A673 (cell line): Measurements from ENCODE around the gene CHRNB1. TPM values are rescaled to one million over a fixed set of nuclear protein-coding genes. Genes with fewer than 3 reads are reported as not detected.

ENCODE experiments used
- BruUV-seq: library from RNA; stranded (reverse); fragments of 400-500 nt; replicated peaks from 2 replicates; lab custom pipeline; 2021; lab: Mats Ljungman, UMichigan
- CTCF ChIA-PET: fragments of 300-600 bp; sonication (Branson Sonifier 250); formaldehyde crosslinking; loops from one replicate; lab custom pipeline; 2022; ENCODE audit warnings: antibody characterized with exemption; lab: Charles Lee
- POLR2A ChIA-PET: fragments of 300-600 bp; sonication (Branson Sonifier 250); formaldehyde crosslinking; loops from one replicate; lab custom pipeline; 2022; ENCODE audit warnings: antibody characterized with exemption; ENCODE audit not compliant: low non-redundant PET; lab: Charles Lee
- DNase-seq: peaks from one replicate; pipeline ENCODE4 v3.0.0-alpha.2; 2015; ENCODE audit warnings: low spot score
- H3K27ac ChIP-seq: fragments of 200-600 bp; sonication (generic); 2 replicates; pipeline ENCODE4 v1.5.1; 2016; ENCODE audit warnings: mixed run types, low read depth, mild to moderate bottlenecking, mixed read lengths, antibody characterized with exemption, low read length; ENCODE audit not compliant: poor library complexity, severe bottlenecking
- H3K27me3 ChIP-seq: fragments of 200-600 bp; sonication (generic); replicated peaks from 2 replicates; pipeline ENCODE4 v1.6.1; 2017; ENCODE audit warnings: mixed run types, low read depth, mild to moderate bottlenecking, mixed read lengths, antibody characterized with exemption, low read length; ENCODE audit not compliant: insufficient read depth, poor library complexity
- H3K36me3 ChIP-seq: fragments of 200-600 bp; sonication (generic); 2 replicates; pipeline ENCODE4 v1.6.1; 2016; ENCODE audit warnings: mixed run types, mild to moderate bottlenecking, mixed read lengths, antibody characterized with exemption, low read length; ENCODE audit not compliant: insufficient read depth, poor library complexity, severe bottlenecking
- H3K4me1 ChIP-seq: fragments of 200-600 bp; sonication (generic); 2 replicates; pipeline ENCODE4 v1.6.1; 2017; ENCODE audit warnings: mixed run types, mild to moderate bottlenecking, mixed read lengths, antibody characterized with exemption, low read length; ENCODE audit not compliant: insufficient read depth, poor library complexity, severe bottlenecking
- H3K4me3 ChIP-seq: fragments of 200-600 bp; sonication (generic); 2 replicates; pipeline ENCODE4 v1.5.1; 2016; ENCODE audit warnings: low read depth, mixed run types, mild to moderate bottlenecking, mixed read lengths, low read length; ENCODE audit not compliant: poor library complexity, severe bottlenecking
- H3K9me3 ChIP-seq: fragments of 200-600 bp; sonication (generic); 2 replicates; pipeline ENCODE4 v1.6.1; 2016; ENCODE audit warnings: mixed run types, low read depth, mild to moderate bottlenecking, mixed read lengths, antibody characterized with exemption, low read length; ENCODE audit not compliant: poor library complexity, severe bottlenecking
- EZH2 ChIP-seq: fragments of 200-600 bp; sonication (generic); IDR thresholded peaks from 2 replicates; pipeline ENCODE4 v1.6.1; 2017; ENCODE audit warnings: borderline replicate concordance, low read depth, mild to moderate bottlenecking, mixed read lengths, antibody characterized with exemption, low read length; ENCODE audit not compliant: poor library complexity, severe bottlenecking
- intact Hi-C: fragments of 100-400 bp; cut with micrococcal nuclease; formaldehyde crosslinking; loops from one replicate; pipeline ENCODE4 v1.10.0; 2022; ENCODE audit not compliant: unreplicated experiment
- total RNA-seq: library from RNA; stranded (reverse); gene quantifications from 2 replicates; pipeline ENCODE4 v1.2.3, GENCODE V29; 2021
- TF ChIP-seq, protein P1 (sequence below): fragments of 300-800, 200-600 bp; sonication (generic); conservative IDR thresholded peaks from 2 replicates; pipeline ENCODE4 v1.5.1; 2017; ENCODE audit warnings: low read depth, mild to moderate bottlenecking, antibody characterized with exemption, low read length, moderate library complexity, mixed read lengths

Gene CHRNB1
- total RNA-seq, 1 experiment from 2014 or later = 5.2 TPM

DNA sequence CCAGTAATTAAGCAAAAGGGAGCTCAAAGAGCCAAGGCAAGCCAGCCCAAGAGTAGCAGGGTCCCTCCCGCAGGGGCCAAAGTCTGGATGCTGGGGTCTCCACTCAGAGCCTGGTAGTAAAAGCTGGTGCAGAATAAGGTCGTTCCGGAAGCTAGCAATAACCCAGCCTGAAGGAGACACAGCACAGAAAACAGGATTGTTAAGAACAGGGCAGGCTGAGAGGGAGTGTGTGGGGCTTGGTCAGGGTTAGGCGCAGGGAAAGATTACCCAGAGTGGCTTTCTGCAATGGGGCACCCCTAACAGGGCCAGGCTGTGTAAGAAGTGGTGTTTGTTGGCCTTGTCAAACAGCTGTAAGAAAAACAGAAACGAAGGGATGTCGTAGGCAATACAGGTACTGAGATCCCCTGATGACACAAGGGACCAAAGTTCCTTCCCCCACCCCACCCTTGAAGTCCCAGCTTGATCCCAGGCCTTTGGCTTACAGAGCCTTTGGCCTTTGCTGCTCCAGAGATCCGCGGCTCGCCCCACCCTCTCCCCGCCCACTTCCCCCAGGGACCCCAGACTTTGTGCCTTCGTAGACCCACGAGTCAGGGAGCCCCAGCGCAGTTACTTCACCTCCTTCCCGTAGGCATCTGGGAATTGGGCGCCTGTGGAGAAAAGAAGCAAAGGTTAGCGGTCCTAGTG lies 41.7 kb upstream of the CHRNB1 start:
- peak overlapping the region; percentile 81 for H3K27ac ChIP-seq
- peak overlapping the region; percentile 61 for H3K4me3 ChIP-seq
- H3K36me3 ChIP-seq = no peaks in the 10 kb centered on the region
- intact Hi-C loops = no loop called here
- peak; percentile 55 for DNase-seq
- POLR2A ChIA-PET = interaction anchor here (1.3 kb wide), 1 partner anchor 32 kb away, joined by 5 read pairs; the partner anchor contains the start of gene TMEM102
- CTCF ChIA-PET = interaction anchor here (1.2 to 1.5 kb wide), 2 partner anchors 9 to 34 kb away, joined by 6 to 7 read pairs; partner anchors contain the start of gene PLSCR3
- H3K9me3 ChIP-seq = no peaks in the 10 kb centered on the region
- TF ChIP-seq EZH2 = no peak
- TF ChIP-seq, protein P1, sequence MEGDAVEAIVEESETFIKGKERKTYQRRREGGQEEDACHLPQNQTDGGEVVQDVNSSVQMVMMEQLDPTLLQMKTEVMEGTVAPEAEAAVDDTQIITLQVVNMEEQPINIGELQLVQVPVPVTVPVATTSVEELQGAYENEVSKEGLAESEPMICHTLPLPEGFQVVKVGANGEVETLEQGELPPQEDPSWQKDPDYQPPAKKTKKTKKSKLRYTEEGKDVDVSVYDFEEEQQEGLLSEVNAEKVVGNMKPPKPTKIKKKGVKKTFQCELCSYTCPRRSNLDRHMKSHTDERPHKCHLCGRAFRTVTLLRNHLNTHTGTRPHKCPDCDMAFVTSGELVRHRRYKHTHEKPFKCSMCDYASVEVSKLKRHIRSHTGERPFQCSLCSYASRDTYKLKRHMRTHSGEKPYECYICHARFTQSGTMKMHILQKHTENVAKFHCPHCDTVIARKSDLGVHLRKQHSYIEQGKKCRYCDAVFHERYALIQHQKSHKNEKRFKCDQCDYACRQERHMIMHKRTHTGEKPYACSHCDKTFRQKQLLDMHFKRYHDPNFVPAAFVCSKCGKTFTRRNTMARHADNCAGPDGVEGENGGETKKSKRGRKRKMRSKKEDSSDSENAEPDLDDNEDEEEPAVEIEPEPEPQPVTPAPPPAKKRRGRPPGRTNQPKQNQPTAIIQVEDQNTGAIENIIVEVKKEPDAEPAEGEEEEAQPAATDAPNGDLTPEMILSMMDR = no peak
- H3K27me3 ChIP-seq = no peaks in the 10 kb centered on the region
- peaks cover 17% of the 10 kb centered on the region for H3K4me1 ChIP-seq
- TSS peak; percentile 85 for BruUV-seq

DNA sequence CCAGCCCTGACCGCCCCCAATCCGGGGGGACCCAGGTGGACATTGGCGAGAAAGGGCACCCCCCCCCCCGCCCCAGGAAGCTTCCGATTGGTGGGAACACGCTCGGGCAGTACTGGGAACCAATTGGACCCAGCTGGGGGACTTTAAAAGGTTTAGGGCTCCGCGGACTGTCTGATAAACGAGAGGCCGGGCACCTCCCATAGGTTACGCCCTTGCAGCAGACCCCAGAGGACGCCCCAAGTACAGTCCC lies 41.2 kb upstream of the CHRNB1 start:
- peak overlapping the region; percentile 61 for H3K4me3 ChIP-seq
- no peaks in the 10 kb centered on the region for H3K9me3 ChIP-seq
- POLR2A ChIA-PET = interaction anchor here (0.8 to 1.3 kb wide), 2 partner anchors 32 to 74 kb away, joined by 4 to 5 read pairs; partner anchors contain the start of genes NEURL4 and TMEM102
- intact Hi-C loops = no loop called here
- H3K27ac ChIP-seq = peak overlapping the region; percentile 81
- H3K4me1 ChIP-seq = peaks cover 17% of the 10 kb centered on the region
- BruUV-seq = no TSS peak
- H3K27me3 ChIP-seq = no peaks in the 10 kb centered on the region
- no peaks in the 10 kb centered on the region for H3K36me3 ChIP-seq
- CTCF ChIA-PET = interaction anchor here (0.6 to 1.5 kb wide), 9 partner anchors 9 to 458 kb away, joined by 3 to 7 read pairs (median 4); partner anchors contain the start of genes GABARAP and PLSCR3
- TF ChIP-seq, protein P1 = no peak
- no peak for TF ChIP-seq EZH2
- no peak for DNase-seq

DNA sequence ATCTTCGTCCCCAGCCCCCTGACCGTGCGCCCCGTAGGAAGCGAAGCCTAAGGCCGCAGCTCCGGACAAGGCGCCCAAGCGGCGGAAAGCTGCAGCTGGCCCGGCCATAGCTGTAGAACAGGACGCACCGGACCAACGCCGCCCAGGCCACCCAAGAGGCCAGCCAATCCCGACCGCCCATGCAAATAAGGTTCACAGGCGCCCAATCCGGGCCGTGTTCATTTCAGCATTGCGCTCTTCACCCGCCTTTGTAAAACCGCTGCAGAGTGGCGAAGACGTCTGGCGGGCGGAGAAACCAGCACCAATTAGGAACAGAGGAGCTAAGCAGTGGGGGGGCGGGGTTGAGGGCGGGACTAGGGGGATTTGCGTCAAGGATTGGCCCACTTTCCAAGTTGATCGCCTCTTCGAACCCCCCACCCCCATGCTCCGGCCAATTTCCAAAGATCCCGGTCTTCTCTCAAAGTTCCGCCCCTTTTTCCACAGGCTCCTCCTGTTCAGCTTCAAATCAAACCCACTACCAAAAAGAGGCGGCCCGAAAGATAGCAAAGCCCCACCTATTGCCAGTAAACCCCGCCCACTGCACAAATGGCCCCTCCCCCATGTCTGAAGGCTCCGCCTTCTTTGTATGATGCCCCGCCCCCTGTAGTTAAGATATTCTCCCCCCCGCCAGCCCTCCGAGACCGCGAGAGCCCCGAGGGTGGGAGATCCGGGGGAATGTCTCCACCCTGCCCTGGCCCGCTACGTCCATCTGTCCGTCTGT lies 40.7 kb upstream of the CHRNB1 start, which contains the start of gene TMEM256:
Gene TMEM256, minus strand, starts transcription at position 121 of the 760 bp plus-strand sequence. Its CDS starts 13 bp downstream, at position 108.
- Histone ChIP-seq H3K36me3 (no peaks in the 10 kb centered on the region), H3K9me3 (no peaks in the 10 kb centered on the region), H3K4me3 (peak within 1 kb of the TSS; percentile 61), H3K27ac (peak within 1 kb of the TSS; percentile 87), H3K27me3 (no peaks in the 10 kb centered on the region), H3K4me1 (peaks cover 17% of the 10 kb centered on the region)
- no TSS peak for BruUV-seq
- CTCF ChIA-PET = interaction anchor here (0.6 to 1.5 kb wide), 10 partner anchors 10 to 458 kb away, joined by 3 to 7 read pairs (median 4); partner anchors contain the start of genes GABARAP and PLSCR3
- intact Hi-C loops = loop anchor here (1.0 kb wide), 1 partner anchor 31 kb away; the partner anchor contains the start of gene TMEM102
- DNase-seq = peak; percentile 100
- POLR2A ChIA-PET = interaction anchor here (0.6 to 1.3 kb wide), 5 partner anchors 10 to 438 kb away, joined by 3 to 8 read pairs (median 4); partner anchors contain the start of genes NEURL4, PLSCR3 and TMEM102
- TF ChIP-seq EZH2 = no peak
- TF ChIP-seq, protein P1 = no peak
